Liver (tissue), 9 donors: ENCODE data around the gene DAZL. TPM values are rescaled to one million over a fixed set of nuclear protein-coding genes. Genes with fewer than 3 reads are reported as not detected.

ENCODE experiments used
- DNase-seq: peaks from one replicate; pipeline ENCODE4 v3.0.0-alpha.2; 2017; ENCODE audit warnings: low spot score
- H3K27ac ChIP-seq, 2 donors: one replicate each; pipeline ENCODE4 v1.7.0; 2013; ENCODE audit warnings: inconsistent platforms in 2 of 2, low read length in 2 of 2, control low read depth in 1 of 2, low read depth in 1 of 2, mild to moderate bottlenecking in 1 of 2
- H3K27me3 ChIP-seq, 4 donors: one replicate each; pipeline versions ENCODE4 v1.6.1 to v1.7.0; 2013; ENCODE audit warnings: low read length in 3 of 4, inconsistent platforms in 1 of 4, mild to moderate bottlenecking in 1 of 4, moderate library complexity in 1 of 4; ENCODE audit not compliant: control insufficient read depth in 4 of 4, insufficient read depth in 4 of 4
- H3K36me3 ChIP-seq, 4 donors: one replicate each; pipeline versions ENCODE4 v1.6.1 to v1.7.0; 2013; ENCODE audit warnings: low read length in 3 of 4, mild to moderate bottlenecking in 3 of 4, low read depth in 1 of 4, moderate library complexity in 1 of 4; ENCODE audit not compliant: control insufficient read depth in 4 of 4, insufficient read depth in 3 of 4
- H3K4me1 ChIP-seq, 4 donors: one replicate each; pipeline versions ENCODE4 v1.6.1 to v1.7.0; 2013; ENCODE audit warnings: low read length in 3 of 4, mild to moderate bottlenecking in 3 of 4, moderate library complexity in 1 of 4; ENCODE audit not compliant: control insufficient read depth in 4 of 4, insufficient read depth in 4 of 4
- H3K4me3 ChIP-seq, 3 donors: one replicate each; pipeline versions ENCODE4 v1.6.1 to v1.7.0; 2013; ENCODE audit warnings: low read length in 3 of 3, control low read depth in 1 of 3, low read depth in 1 of 3, mild to moderate bottlenecking in 1 of 3
- H3K9ac ChIP-seq, 2 donors: one replicate each; pipeline ENCODE4 v1.7.0; 2013; ENCODE audit warnings: low read length in 2 of 2, mild to moderate bottlenecking in 2 of 2, moderate library complexity in 2 of 2, control low read depth in 1 of 2, low read depth in 1 of 2
- H3K9me3 ChIP-seq, 4 donors: one replicate each; pipeline versions ENCODE4 v1.6.1 to v1.7.0; 2013; ENCODE audit warnings: low read length in 3 of 4; ENCODE audit not compliant: control insufficient read depth in 4 of 4
- ATF3 ChIP-seq: IDR thresholded peaks from 2 replicates; pipeline ENCODE4 v1.6.1; 2016; ENCODE audit warnings: antibody characterized with exemption
- CTCF ChIP-seq: fragments of 150-350 bp; IDR thresholded peaks from 2 replicates; pipeline ENCODE4 v1.5.1; 2017; ENCODE audit warnings: improper control_type of control experiment, low read depth, low read length; ENCODE audit not compliant: missing input control
- EGR1 ChIP-seq, 2 donors: IDR thresholded peaks; 2 replicates each; pipeline ENCODE4 v1.6.1; 2016 to 2018; ENCODE audit warnings: antibody characterized with exemption in 2 of 2, low read depth in 2 of 2
- FOXA1 ChIP-seq: IDR thresholded peaks from 2 replicates; pipeline ENCODE4 v1.6.1; 2016; ENCODE audit warnings: antibody characterized with exemption
- FOXA2 ChIP-seq: IDR thresholded peaks from 2 replicates; pipeline ENCODE4 v1.6.1; 2016; ENCODE audit warnings: antibody characterized with exemption
- GABPA ChIP-seq, 2 donors: IDR thresholded peaks in 1 of 2; conservative IDR thresholded peaks in 1 of 2; 2 replicates each; pipeline ENCODE4 v1.6.1; 2016; ENCODE audit warnings: antibody characterized with exemption in 2 of 2, mild to moderate bottlenecking in 1 of 2, moderate library complexity in 1 of 2
- HNF4A ChIP-seq, 2 donors: conservative IDR thresholded peaks; 2 replicates each; pipeline ENCODE4 v1.6.1; 2016; ENCODE audit warnings: antibody characterized with exemption in 2 of 2, mild to moderate bottlenecking in 2 of 2
- HNF4G ChIP-seq: IDR thresholded peaks from 2 replicates; pipeline ENCODE4 v1.6.1; 2016; ENCODE audit warnings: antibody characterized with exemption
- JUND ChIP-seq, 2 donors: IDR thresholded peaks; 2 replicates each; pipeline ENCODE4 v1.6.1; 2016; ENCODE audit warnings: antibody characterized with exemption in 2 of 2
- MAX ChIP-seq: IDR thresholded peaks from 2 replicates; pipeline ENCODE4 v1.6.1; 2016; ENCODE audit warnings: antibody characterized with exemption
- NR2F2 ChIP-seq: IDR thresholded peaks from 2 replicates; pipeline ENCODE4 v1.6.1; 2016; ENCODE audit warnings: antibody characterized with exemption
- RAD21 ChIP-seq, 2 donors: IDR thresholded peaks; 2 replicates each; pipeline ENCODE4 v1.6.1; 2016; ENCODE audit warnings: antibody characterized with exemption in 2 of 2, mild to moderate bottlenecking in 2 of 2
- REST ChIP-seq: IDR thresholded peaks from 2 replicates; pipeline ENCODE4 v1.6.1; 2016; ENCODE audit warnings: antibody characterized with exemption, mild to moderate bottlenecking
- RXRA ChIP-seq, 2 donors: IDR thresholded peaks; 2 replicates each; pipeline ENCODE4 v1.6.1; 2017 to 2018; ENCODE audit warnings: antibody characterized with exemption in 2 of 2, mild to moderate bottlenecking in 1 of 2
- SP1 ChIP-seq: IDR thresholded peaks from 2 replicates; pipeline ENCODE4 v1.6.1; 2018; ENCODE audit warnings: antibody characterized with exemption, mild to moderate bottlenecking
- TAF1 ChIP-seq: conservative IDR thresholded peaks from 2 replicates; pipeline ENCODE4 v1.6.1; 2016; ENCODE audit warnings: antibody characterized with exemption, mild to moderate bottlenecking
- YY1 ChIP-seq: IDR thresholded peaks from 2 replicates; pipeline ENCODE4 v1.6.1; 2016; ENCODE audit warnings: antibody characterized with exemption, mild to moderate bottlenecking
- ZBTB33 ChIP-seq: IDR thresholded peaks from 2 replicates; pipeline ENCODE4 v1.6.1; 2016; ENCODE audit warnings: antibody characterized with exemption
- WGBS: extraction: QIAGEN DNeasy Blood & Tissue Kit; methylation state at CpG from one replicate; pipeline ENCODE4 v1.1.7; 2013; 5-methylcytosine and 5-hydroxymethylcytosine counted together
- polyA plus RNA-seq, 2 donors: library from polyadenylated mRNA; stranded (reverse) in 1 of 2; unstranded in 1 of 2; fragments of 200-250 nt in 1 of 2; fragments of >200 nt in 1 of 2; fragmentation: Nextera tagmentation in 1 of 2; extraction: Ambion mirVana in 1 of 2; gene quantifications; one replicate each; pipeline versions ENCODE4 v1.2.1 to v1.2.3, GENCODE V29; 2013 to 2015
- total RNA-seq, 2 donors: library from RNA; depleted of rRNA; stranded (reverse); fragments of >200 nt; gene quantifications; one replicate each; pipeline ENCODE4 v1.2.3, GENCODE V29; 2014
- donor health status: healthy.
- donor health status: healthy.
- donor health status: healthy.
- donor health status: healthy.
- donor health status: healthy.

Gene DAZL
- total and polyA plus RNA-seq, 4 donors: not detected

GRCh38 chr3:16538507-16538906 is 66.7 kb downstream of the DAZL start:
- Histone ChIP-seq H3K9me3 (no peaks in the 10 kb centered on the region), H3K27ac (no peak overlapping the region), H3K4me3 (no peak overlapping the region), H3K9ac (no peak overlapping the region), H3K36me3 (no peaks in the 10 kb centered on the region), H3K27me3 (no peaks in the 10 kb centered on the region), H3K4me1 (peaks cover 0 to 11% (median 8%) of the 10 kb centered on the region in 4 donors)
- WGBS: 86% methylated on average over 4 of the region's 4 CpGs
- no peak for TF ChIP-seq RAD21 (IDR thresholded peaks at IDR 0.05)
- no peak for TF ChIP-seq JUND (IDR thresholded peaks at IDR 0.05)
- TF ChIP-seq ZBTB33: no peak
- TF ChIP-seq SP1: no peak
- TF ChIP-seq ATF3: no peak
- no peak for TF ChIP-seq HNF4G
- no peak for DNase-seq

- Histone ChIP-seq H3K9ac (no peak overlapping the region), H3K27me3 (no peaks in the 10 kb centered on the region), H3K9me3 (no peaks in the 10 kb centered on the region), H3K4me3 (no peak overlapping the region), H3K27ac (no peak overlapping the region), H3K36me3 (no peaks in the 10 kb centered on the region), H3K4me1 (peaks cover 0 to 11% (median 9%) of the 10 kb centered on the region in 4 donors)
- TF ChIP-seq ZBTB33: no peak
- TF ChIP-seq HNF4G: no peak
- no peak for TF ChIP-seq HNF4A (conservative IDR thresholded peaks at IDR 0.05)
- TF ChIP-seq FOXA2: no peak
- TF ChIP-seq YY1: no peak
- TF ChIP-seq ATF3: no peak
- no peak for TF ChIP-seq JUND (IDR thresholded peaks at IDR 0.05)
- TF ChIP-seq SP1: no peak
- TF ChIP-seq NR2F2: no peak
- no peak for TF ChIP-seq GABPA (IDR thresholded peaks at IDR 0.05 in 1 of 2, conservative IDR thresholded peaks at IDR 0.05 in 1 of 2)
- TF ChIP-seq EGR1 (IDR thresholded peaks at IDR 0.05; ENCODE audit: low read depth in 2 of 2): no peak
- no peak for TF ChIP-seq FOXA1
- TF ChIP-seq REST: no peak
- no peak for TF ChIP-seq CTCF
- no peak for TF ChIP-seq MAX
- TF ChIP-seq RXRA (IDR thresholded peaks at IDR 0.05): no peak
- no peak for TF ChIP-seq RAD21 (IDR thresholded peaks at IDR 0.05)
- TF ChIP-seq TAF1: no peak
- DNase-seq: no peak
- 82% methylated on average over 3 of the region's 3 CpGs for whole genome bisulfite sequencing
Observed at GRCh38 chr3:16536996-16537395, 68.2 kb downstream of the DAZL start.
